ENCODE measurements around the gene TP53TG3C. TPM values are rescaled to one million over a fixed set of nuclear protein-coding genes. Genes with fewer than 3 reads are reported as not detected.

Gene TP53TG3C, protein sequence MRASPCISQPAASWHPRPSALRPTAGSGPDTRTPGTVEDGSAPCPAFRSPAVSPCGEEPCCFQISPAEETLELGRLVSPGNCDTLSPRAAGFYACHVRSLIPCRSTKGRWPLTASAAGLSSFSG
- 0.15 to 0.33 TPM (median 0.31 TPM) in 3 of 5 replicates, not detected in the others for total RNA-seq (2022; extraction: Qiagen RNA extraction; ENCODE audit: low read depth)

DNA sequence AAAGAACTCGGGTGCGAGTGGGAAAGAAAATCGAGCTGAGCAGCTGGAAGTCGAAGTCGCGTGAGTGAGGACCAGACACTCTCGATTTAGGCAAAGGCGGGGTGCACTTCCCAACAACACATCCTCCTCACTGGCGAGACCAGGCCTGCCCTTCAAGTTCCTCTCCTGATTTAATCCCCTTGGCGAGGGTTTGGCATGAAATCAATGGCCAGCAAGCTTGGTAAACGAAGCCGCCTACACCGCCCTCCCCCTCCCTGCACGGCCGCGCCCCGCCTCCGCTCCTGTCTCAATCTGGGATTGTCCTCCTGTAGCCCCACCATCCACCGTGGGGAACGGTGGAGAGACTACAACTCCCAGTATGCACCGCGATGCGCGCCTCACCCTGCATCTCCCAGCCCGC, at the start of gene TP53TG3C:
Gene TP53TG3C, plus strand, starts transcription at position 301 of the 400 bp plus-strand sequence. Its CDS starts 68 bp downstream, at position 369.

Other genes with a start within 250 kb of the TP53TG3C start
- gene TP53TG3E, start 110.1 kb downstream of the TP53TG3C start, total RNA-seq (2022; extraction: Qiagen RNA extraction; ENCODE audit: low read depth): 0.11 TPM in 1 of 5 replicates, not detected in the others
- 0.28 to 0.31 TPM in 2 of 5 replicates, not detected in the others for gene TP53TG3B, start 166.6 kb downstream of the TP53TG3C start, total RNA-seq (2022; extraction: Qiagen RNA extraction; ENCODE audit: low read depth)

Data from A549 treated with RU486 at 1 μM for 4 hours (cell line).